GM18861 (cell line): ENCODE results near the gene HBQ1.
"Not testable (repeated sequence)": the region's sequence is repeated elsewhere in the genome, so short reads cannot be mapped to it uniquely, and the experiment has no call there.

Experiments
- ATAC-seq: cut with Tn5 transposase; IDR thresholded peaks from one replicate; pipeline ENCODE4 v1.9.1; 2021; ENCODE audit not compliant: unreplicated experiment

Gene HBQ1

DNA sequence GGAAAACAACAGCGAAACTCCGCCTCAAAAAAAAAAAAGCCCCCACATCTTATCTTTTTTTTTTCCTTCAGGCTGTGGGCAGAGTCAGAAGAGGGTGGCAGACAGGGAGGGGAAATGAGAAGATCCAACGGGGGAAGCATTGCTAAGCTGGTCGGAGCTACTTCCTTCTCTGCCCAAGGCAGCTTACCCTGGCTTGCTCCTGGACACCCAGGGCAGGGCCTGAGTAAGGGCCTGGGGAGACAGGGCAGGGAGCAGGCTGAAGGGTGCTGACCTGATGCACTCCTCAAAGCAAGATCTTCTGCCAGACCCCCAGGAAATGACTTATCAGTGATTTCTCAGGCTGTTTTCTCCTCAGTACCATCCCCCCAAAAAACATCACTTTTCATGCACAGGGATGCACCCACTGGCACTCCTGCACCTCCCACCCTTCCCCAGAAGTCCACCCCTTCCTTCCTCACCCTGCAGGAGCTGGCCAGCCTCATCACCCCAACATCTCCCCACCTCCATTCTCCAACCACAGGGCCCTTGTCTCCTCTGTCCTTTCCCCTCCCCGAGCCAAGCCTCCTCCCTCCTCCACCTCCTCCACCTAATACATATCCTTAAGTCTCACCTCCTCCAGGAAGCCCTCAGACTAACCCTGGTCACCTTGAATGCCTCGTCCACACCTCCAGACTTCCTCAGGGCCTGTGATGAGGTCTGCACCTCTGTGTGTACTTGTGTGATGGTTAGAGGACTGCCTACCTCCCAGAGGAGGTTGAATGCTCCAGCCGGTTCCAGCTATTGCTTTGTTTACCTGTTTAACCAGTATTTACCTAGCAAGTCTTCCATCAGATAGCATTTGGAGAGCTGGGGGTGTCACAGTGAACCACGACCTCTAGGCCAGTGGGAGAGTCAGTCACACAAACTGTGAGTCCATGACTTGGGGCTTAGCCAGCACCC is 5.0 kb upstream of the HBQ1 start:
- no peak for ATAC-seq

DNA sequence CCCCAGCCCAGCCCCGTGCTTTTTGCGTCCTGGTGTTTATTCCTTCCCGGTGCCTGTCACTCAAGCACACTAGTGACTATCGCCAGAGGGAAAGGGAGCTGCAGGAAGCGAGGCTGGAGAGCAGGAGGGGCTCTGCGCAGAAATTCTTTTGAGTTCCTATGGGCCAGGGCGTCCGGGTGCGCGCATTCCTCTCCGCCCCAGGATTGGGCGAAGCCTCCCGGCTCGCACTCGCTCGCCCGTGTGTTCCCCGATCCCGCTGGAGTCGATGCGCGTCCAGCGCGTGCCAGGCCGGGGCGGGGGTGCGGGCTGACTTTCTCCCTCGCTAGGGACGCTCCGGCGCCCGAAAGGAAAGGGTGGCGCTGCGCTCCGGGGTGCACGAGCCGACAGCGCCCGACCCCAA is 4.3 kb upstream of the HBQ1 start:
- ATAC-seq: not testable (repeated sequence)

DNA sequence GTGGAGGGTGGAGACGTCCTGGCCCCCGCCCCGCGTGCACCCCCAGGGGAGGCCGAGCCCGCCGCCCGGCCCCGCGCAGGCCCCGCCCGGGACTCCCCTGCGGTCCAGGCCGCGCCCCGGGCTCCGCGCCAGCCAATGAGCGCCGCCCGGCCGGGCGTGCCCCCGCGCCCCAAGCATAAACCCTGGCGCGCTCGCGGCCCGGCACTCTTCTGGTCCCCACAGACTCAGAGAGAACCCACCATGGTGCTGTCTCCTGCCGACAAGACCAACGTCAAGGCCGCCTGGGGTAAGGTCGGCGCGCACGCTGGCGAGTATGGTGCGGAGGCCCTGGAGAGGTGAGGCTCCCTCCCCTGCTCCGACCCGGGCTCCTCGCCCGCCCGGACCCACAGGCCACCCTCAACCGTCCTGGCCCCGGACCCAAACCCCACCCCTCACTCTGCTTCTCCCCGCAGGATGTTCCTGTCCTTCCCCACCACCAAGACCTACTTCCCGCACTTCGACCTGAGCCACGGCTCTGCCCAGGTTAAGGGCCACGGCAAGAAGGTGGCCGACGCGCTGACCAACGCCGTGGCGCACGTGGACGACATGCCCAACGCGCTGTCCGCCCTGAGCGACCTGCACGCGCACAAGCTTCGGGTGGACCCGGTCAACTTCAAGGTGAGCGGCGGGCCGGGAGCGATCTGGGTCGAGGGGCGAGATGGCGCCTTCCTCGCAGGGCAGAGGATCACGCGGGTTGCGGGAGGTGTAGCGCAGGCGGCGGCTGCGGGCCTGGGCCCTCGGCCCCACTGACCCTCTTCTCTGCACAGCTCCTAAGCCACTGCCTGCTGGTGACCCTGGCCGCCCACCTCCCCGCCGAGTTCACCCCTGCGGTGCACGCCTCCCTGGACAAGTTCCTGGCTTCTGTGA is 3.5 kb upstream of the HBQ1 start, which contains the start of gene HBA1:
TSS of gene HBA1 (plus strand) at position 204 of the 906 bp plus-strand sequence. CDS start at position 241, 37 bp downstream.
- ATAC-seq: not testable (repeated sequence)

DNA sequence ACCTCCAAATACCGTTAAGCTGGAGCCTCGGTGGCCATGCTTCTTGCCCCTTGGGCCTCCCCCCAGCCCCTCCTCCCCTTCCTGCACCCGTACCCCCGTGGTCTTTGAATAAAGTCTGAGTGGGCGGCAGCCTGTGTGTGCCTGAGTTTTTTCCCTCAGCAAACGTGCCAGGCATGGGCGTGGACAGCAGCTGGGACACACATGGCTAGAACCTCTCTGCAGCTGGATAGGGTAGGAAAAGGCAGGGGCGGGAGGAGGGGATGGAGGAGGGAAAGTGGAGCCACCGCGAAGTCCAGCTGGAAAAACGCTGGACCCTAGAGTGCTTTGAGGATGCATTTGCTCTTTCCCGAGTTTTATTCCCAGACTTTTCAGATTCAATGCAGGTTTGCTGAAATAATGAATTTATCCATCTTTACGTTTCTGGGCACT is 2.9 kb upstream of the HBQ1 start:
- ATAC-seq: no peak

DNA sequence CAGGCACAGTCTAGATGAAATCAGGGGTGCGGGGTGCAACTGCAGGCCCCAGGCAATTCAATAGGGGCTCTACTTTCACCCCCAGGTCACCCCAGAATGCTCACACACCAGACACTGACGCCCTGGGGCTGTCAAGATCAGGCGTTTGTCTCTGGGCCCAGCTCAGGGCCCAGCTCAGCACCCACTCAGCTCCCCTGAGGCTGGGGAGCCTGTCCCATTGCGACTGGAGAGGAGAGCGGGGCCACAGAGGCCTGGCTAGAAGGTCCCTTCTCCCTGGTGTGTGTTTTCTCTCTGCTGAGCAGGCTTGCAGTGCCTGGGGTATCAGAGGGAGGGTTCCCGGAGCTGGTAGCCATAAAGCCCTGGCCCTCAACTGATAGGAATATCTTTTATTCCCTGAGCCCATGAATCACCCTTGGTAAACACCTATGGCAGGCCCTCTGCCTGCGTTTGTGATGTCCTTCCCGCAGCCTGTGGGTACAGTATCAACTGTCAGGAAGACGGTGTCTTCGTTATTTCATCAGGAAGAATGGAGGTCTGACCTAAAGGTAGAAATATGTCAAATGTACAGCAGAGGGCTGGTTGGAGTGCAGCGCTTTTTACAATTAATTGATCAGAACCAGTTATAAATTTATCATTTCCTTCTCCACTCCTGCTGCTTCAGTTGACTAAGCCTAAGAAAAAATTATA is 2.1 kb upstream of the HBQ1 start:
- no peak for ATAC-seq

DNA sequence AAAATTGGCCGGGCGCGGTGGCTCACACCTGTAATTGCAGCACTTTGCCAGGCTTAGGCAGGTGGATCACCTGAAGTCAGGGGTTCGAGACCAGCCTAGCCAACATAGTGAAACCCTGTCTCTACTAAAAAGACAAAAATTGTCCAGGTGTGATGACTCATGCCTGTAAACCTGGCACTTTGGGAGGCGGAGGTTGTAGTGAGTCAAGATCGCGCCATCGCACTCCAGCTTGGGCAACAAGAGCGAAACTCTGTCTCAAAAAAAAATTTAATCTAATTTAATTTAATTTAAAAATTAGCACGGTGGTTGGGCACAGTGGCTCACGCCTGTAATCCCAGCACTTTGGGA is 1.6 kb upstream of the HBQ1 start:
- no peak for ATAC-seq

DNA sequence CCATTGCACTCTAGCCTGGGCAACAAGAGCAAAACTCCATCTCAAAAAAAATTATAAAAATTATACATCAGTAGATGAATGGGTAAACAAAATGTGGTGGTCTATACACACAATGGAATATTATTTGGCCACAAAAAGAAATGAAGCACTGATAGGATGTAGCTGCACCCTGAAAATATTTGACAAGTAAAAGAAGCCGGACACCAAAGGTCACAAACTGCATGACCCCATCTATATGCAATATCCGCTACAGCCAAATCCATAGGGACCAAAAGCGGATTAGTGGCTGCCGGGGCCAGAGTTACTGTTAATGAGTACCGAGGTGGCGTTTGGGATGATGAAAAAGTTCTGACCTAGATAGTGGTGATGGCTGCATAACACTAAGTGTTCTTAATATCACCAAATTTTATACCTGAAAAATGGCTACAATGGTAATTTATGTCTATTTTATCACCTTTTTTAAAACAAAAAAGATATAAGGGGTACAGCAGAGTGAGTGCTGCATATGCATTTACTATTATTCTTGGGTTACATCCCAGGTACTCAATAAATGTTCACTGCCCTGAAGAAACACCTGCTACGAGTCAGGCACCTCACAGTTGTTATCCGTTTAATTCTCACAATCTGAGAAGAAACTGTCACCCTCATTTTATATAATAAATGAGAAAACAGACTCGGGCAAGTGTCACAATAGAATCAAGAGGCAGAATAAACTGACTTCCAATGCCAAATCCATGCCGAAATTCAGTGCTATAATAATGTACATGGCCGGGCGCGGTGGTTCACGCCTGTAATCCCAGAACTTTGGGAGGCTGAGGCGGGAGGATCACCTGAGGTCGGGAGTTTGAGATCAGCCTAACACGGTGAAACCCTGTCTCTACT is 807 bp upstream of the HBQ1 start:
- ATAC-seq: no peak

DNA sequence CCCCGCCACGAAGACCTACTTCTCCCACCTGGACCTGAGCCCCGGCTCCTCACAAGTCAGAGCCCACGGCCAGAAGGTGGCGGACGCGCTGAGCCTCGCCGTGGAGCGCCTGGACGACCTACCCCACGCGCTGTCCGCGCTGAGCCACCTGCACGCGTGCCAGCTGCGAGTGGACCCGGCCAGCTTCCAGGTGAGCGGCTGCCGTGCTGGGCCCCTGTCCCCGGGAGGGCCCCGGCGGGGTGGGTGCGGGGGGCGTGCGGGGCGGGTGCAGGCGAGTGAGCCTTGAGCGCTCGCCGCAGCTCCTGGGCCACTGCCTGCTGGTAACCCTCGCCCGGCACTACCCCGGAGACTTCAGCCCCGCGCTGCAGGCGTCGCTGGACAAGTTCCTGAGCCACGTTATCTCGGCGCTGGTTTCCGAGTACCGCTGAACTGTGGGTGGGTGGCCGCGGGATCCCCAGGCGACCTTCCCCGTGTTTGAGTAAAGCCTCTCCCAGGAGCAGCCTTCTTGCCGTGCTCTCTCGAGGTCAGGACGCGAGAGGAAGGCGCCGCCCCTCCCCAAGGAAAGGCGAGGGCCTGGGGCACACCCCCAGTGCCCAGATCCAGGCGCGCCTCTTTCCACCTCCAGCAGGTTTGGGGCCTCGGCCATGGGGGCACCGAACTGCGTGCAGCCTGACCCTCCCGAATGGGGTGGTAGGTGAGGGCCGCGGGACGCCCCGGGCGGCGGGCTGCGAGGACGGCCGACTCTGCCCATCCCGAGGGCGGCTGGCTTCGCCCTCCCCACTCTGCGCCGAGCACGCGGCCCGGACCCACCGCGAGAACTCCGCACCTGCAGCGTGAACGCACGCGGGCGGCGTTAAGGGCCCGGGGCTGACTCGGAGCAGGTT is 664 bp downstream of the HBQ1 start:
- no peak for ATAC-seq

DNA sequence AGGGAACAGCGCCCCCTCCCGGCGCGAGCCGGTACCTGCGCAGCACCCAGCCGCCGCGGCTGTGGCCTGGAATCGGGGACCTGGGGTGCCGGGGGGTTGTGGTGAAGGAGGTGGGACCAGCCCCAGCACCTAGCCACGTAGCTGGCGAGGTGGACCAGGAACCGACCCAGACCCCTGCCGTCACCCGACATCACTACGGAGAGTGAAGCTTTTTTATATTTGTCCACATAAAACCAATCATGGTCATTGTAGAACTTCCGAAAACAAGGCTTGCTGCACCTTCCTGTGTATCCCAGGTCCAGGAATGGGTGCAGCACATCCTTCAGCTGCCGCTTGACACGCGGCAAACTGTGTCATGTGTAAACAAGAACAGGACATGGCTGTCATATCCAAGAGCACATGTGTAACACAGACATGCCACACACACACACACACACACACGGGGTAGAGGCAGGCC is 1.3 kb downstream of the HBQ1 start:
- no peak for ATAC-seq

DNA sequence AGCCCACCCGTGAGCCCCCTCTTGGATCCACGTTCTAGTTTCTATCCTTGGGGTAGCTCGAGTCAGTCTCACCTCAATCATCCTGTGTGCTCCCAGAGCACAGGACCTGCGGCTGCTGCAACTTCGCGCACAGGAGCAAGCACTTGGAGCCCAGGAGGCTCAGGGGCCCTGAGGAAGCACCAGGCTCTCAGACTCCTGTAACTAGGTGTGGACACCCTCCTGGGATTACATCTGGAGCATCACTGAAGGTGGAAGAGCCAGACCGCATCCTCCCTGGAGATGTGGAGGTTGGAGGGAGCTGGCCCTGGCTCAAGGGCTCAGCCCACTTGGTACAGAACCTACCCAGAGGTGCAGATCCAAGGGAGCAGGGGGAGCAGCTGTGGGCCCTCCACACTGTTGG is 2.7 kb downstream of the HBQ1 start:
- ATAC-seq: no peak

DNA sequence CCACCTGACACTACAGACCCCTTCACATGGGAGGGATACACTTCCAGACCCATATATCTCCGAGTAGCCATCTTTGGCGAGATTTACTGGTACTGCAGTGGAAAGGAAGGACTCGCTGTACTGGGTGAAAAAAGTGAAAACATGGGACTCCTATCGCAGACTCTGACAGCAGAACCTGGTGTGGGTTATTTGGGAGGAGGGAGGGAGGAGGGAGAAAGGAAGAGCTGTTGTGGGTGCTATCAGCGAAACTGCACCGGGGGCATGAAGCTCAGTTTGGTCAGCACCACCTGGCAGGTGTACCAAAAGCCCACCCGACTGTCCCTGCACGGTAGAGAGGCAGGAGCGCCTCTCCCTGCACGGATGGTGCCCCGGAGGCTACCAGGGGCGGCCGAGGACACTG is 5.0 kb downstream of the HBQ1 start:
- no peak for ATAC-seq

DNA sequence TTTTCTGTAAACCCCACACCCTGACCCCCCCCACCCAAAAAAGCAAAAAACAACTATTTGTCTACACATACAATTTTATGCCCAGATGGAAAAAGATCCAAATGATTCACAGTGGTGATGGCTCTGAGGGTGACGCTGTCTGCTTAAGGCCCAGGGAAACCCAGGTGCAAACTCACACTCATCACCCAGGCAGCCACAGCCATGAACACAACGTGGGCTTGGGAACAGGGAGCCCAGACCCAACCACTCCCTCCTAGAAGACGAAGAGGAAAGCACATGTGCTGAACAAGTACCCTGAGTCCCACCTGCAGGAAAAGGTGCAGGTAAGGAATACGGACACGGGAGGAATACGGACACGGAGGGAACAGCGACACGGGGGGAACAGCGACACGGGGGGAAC is 5.4 kb downstream of the HBQ1 start:
- no peak for ATAC-seq

DNA sequence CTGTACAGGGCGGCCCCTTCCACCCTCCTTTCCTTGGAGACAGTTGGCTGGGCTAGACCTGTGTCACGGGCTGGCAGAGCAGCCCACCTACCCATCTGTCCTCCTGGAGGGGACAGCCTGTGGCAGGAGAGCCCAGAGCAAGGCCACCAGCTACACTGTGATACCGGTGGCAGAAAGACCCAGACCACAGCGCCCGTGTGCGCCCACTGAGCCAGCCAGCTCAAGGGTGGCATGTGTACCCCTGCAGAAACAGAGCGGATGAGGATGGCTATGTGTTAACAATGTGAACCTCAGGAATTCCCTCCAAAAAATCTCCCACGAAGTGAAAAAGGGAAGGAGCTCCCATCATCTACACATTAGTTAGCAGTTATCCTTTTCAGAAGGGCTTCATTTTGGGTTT is 7.1 kb downstream of the HBQ1 start:
- no peak for ATAC-seq

DNA sequence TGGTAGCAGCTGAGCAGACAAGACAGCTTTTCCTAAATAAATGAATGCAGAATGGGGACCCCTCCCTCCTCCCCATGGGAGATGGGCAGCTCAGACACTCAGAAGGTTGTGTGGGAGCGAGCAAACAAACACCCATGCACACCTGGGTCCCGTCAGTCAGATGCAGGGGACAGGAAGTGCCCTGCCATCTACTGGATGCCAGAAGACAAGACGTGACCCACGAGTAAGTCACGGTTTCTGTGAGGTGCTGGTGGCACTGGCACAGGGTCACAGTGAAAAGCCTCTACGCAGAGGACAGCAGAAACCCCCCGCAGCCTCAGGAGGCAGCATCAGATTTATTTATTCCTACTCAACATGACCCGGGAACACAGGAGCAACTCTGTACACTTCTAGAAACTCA is 8.4 kb downstream of the HBQ1 start:
- no peak for ATAC-seq

DNA sequence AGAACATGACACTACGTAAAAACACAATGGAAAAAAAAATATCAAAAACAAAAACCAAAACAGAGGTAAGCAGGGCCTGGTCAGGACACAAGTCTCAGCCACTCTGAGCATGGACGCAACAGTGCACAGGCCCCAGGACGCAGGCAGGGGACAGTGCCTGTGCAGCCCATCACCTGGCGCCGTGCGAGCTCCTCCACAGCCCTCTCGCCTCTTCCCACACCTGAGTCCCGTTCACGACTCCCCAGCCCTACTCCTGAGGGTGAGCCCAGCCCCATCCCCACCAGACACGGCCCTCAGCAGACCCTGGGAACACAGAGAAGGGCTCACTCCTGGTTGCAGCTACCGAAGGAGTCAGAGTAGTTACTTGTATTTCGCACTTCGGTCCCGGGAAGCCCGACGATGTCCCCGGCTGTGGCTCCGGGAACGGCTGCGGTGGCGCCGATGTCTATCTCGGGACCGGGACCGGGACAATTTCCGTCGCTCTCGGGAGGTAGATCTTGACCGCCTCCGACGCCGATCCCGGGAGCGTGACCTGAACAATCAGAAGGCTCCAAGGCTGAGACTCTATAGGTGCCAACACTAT is 9.4 kb downstream of the HBQ1 start:
- ATAC-seq: no peak

DNA sequence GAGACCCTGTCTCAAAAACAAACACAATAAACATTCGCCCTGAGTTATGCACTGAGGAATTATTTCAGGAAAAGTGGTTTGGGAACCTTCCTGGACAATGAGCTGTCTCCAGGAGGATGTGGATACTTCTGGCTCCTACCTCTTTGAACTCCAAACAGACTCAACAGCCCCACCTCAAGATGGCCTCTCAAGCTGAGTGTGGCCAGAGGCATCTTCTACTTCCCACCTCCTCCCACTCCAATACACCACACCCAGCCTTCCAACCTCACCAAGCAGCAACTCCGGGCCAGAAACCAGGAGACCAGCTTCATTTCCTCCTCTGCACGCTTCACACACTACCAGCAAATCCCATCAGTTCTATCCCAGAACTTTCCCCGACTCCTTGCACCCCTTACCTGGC is 11.6 kb downstream of the HBQ1 start:
- ATAC-seq: no peak

DNA sequence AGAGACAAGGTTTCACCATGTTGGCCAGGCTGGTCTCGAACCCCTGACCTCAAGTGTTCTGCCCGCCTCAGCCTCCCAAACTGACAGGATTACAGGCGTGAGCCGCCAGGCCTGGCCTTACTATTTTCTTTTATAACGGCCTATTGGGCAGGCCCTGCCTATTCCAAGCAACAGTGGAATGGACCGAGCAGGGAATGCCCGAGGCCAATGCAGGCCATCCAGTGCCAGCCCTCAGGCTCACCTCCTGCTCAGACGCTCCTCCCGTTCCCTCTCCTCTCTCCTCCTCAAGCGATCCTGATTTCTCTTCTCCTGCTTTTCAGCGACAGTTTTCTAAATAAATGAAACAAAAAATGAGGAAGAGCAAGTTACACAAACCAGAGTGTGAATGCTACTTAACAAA is 12.4 kb downstream of the HBQ1 start:
- no peak for ATAC-seq

DNA sequence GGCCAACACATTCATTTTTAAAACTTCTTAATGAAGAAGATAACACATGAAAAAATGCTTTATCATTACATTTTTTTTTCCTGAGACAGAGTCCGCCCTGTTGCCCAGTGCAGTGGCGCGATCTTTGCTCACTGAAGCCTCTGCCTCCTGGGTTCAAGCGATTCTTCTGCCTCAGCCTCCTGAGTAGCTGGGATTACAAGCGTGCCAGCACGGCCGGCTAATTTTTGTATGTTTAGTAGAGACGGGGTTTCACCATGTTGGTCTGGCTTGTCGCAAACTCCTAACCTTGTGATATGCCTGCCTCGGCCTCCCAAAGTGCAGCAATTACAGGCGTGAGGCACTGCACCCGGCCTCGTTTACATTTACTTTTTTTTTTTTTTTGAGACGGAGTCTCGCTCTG is 13.2 kb downstream of the HBQ1 start:
- no peak for ATAC-seq

DNA sequence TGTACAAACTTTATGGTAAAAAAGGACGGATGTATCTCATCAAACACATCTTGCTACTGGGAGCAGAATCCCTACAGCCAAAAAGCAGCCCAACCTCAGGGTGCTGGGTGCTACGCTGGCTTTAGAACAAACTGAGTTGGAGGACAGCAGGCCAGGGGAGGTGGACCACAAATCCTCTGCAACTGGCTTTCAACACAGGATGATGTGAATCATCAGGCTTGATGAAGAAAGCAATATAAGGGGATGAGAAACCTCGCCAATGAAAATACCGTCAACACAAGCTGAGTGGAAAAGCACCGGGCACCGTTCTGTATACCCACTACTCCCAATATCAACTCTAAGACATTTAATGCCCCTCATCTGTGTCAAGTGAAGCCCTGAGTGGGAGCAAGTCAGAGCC is 14.3 kb downstream of the HBQ1 start:
- no peak for ATAC-seq
